ENCODE measurements around the gene MYLK4. TPM values are rescaled to one million over a fixed set of nuclear protein-coding genes. Genes with fewer than 3 reads are reported as not detected.
A peak's percentile ranks its signal among the peaks of the same experiment; 100 is the strongest.

Gene MYLK4
- polyA plus RNA-seq, 3 donors: 0.04 to 0.45 (median 0.08) TPM

DNA sequence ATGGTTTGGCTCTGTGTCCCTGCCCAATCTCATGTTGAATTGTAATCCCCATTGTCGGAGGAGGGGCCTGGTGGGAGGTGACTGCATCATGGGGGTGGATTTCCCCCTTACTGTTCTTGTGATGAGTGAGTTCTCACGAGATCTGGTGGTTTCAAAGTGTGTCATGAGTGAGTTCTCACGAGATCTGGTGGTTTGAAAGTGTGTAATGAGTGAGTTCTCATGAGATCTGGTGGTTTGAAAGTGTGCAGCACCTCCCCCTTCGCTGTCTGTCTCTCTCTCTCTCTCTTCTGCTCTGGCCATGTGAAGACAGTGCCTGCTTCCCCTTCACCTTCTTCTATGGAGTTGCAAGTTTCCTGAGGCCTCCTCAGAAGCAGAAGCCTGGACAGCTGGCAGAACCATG is 87.6 kb downstream of the MYLK4 start:
- H3K27ac ChIP-seq (ENCODE audit: low read depth in 1 of 2, low read length in 2 of 2): no peak overlapping the region
- TF ChIP-seq, protein P1, sequence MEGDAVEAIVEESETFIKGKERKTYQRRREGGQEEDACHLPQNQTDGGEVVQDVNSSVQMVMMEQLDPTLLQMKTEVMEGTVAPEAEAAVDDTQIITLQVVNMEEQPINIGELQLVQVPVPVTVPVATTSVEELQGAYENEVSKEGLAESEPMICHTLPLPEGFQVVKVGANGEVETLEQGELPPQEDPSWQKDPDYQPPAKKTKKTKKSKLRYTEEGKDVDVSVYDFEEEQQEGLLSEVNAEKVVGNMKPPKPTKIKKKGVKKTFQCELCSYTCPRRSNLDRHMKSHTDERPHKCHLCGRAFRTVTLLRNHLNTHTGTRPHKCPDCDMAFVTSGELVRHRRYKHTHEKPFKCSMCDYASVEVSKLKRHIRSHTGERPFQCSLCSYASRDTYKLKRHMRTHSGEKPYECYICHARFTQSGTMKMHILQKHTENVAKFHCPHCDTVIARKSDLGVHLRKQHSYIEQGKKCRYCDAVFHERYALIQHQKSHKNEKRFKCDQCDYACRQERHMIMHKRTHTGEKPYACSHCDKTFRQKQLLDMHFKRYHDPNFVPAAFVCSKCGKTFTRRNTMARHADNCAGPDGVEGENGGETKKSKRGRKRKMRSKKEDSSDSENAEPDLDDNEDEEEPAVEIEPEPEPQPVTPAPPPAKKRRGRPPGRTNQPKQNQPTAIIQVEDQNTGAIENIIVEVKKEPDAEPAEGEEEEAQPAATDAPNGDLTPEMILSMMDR (IDR thresholded peaks at IDR 0.05): no peak
- no peak overlapping the region for H3K9ac ChIP-seq (ENCODE audit: insufficient read depth, low read length, poor library complexity, severe bottlenecking)
- no peaks in the 10 kb centered on the region for H3K36me3 Mint-ChIP-seq
- no peaks in the 10 kb centered on the region for H3K9me3 ChIP-seq (replicated peaks in 1 of 2; ENCODE audit: control insufficient read depth in 1 of 2, insufficient read depth in 1 of 2, low read length in 2 of 2)
- 50% methylated on average over 2 of the region's 4 CpGs for WGBS (ENCODE audit: insufficient coverage)
- H3K4me3 Mint-ChIP-seq: no peak overlapping the region
- no peak overlapping the region for H3K4me3 ChIP-seq (replicated peaks in 1 of 3; ENCODE audit: low read depth in 2 of 3, low read length in 3 of 3)
- no peaks in the 10 kb centered on the region for H3K27me3 Mint-ChIP-seq (ENCODE audit: low read depth in 3 of 3)
- intact Hi-C loops (cut with micrococcal nuclease): no loop called here
- DNase-seq: peak; percentile 47 to 90 (median 59)
- H3K27me3 ChIP-seq (ENCODE audit: control insufficient read depth in 2 of 2, insufficient read depth in 2 of 2, low read length in 2 of 2): no peaks in the 10 kb centered on the region
- no peaks in the 10 kb centered on the region for H4K20me1 ChIP-seq (ENCODE audit: insufficient read depth, low read length)
- peaks cover 31% of the 10 kb centered on the region for H3K4me1 Mint-ChIP-seq
- H3K4me2 ChIP-seq (replicated peaks; ENCODE audit: extremely low read depth, low read length, poor library complexity, severe bottlenecking): no peak overlapping the region
- peaks cover 0 to 3% (median 0%) of the 10 kb centered on the region in 7 donors for H3K9me3 Mint-ChIP-seq
- no peaks in the 10 kb centered on the region for H3K79me2 ChIP-seq (ENCODE audit: insufficient read depth, low read length)
- H2AFZ ChIP-seq (ENCODE audit: insufficient read depth, low read depth, low read length, poor library complexity, severe bottlenecking): no peak overlapping the region
- no peaks in the 10 kb centered on the region for H3K36me3 ChIP-seq (replicated peaks in 1 of 2; ENCODE audit: control insufficient read depth in 1 of 2, insufficient read depth in 2 of 2, low read length in 2 of 2)
- H3K4me1 ChIP-seq (ENCODE audit: control insufficient read depth in 1 of 2, insufficient read depth in 2 of 2, low read length in 2 of 2): peaks cover 8 to 20% of the 10 kb centered on the region in 2 donors
- peak overlapping the region in 6 of 7 donors; percentile 0 to 79 (median 50) for H3K27ac Mint-ChIP-seq

DNA sequence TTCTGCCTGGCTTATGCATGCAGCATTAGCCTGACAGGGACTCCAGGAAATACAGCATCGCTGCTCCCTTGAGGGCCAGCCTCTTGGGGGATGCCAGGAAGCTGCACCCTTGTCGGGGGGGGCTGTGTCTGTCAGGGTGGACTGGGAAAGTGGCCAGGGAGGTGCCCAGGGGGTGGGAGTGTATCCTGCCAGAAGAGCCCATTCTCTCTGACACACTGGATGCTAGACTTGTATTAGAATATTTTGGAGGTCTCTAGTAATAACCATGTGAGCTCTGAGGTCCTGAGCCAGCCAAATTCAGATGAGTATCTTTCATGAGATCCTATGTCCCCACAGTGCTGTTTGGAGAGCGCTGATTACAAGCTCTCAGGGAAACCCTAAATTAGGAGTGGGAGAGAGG is 89.1 kb downstream of the MYLK4 start:
- Mint-ChIP-seq H3K9me3 (peaks cover 0 to 3% (median 0%) of the 10 kb centered on the region in 7 donors), H3K27me3 (ENCODE audit: low read depth in 3 of 3) (no peaks in the 10 kb centered on the region), H3K27ac (no peak overlapping the region), H3K4me1 (peaks cover 33% of the 10 kb centered on the region), H3K36me3 (no peaks in the 10 kb centered on the region), H3K4me3 (no peak overlapping the region)
- no peaks in the 10 kb centered on the region for H3K79me2 ChIP-seq (ENCODE audit: insufficient read depth, low read length)
- TF ChIP-seq, protein P1 (IDR thresholded peaks at IDR 0.05): no peak
- no peaks in the 10 kb centered on the region for H3K36me3 ChIP-seq (replicated peaks in 1 of 2; ENCODE audit: control insufficient read depth in 1 of 2, insufficient read depth in 2 of 2, low read length in 2 of 2)
- H4K20me1 ChIP-seq (ENCODE audit: insufficient read depth, low read length): no peaks in the 10 kb centered on the region
- WGBS (ENCODE audit: insufficient coverage): 89% methylated on average over 3 of the region's 3 CpGs
- no peak for DNase-seq
- no peak overlapping the region for H3K4me2 ChIP-seq (replicated peaks; ENCODE audit: extremely low read depth, low read length, poor library complexity, severe bottlenecking)
- no peaks in the 10 kb centered on the region for H3K27me3 ChIP-seq (ENCODE audit: control insufficient read depth in 2 of 2, insufficient read depth in 2 of 2, low read length in 2 of 2)
- H3K4me3 ChIP-seq (replicated peaks in 1 of 3; ENCODE audit: low read depth in 2 of 3, low read length in 3 of 3): no peak overlapping the region
- H3K9me3 ChIP-seq (replicated peaks in 1 of 2; ENCODE audit: control insufficient read depth in 1 of 2, insufficient read depth in 1 of 2, low read length in 2 of 2): no peaks in the 10 kb centered on the region
- no peak overlapping the region for H2AFZ ChIP-seq (ENCODE audit: insufficient read depth, low read depth, low read length, poor library complexity, severe bottlenecking)
- peaks cover 8 to 20% of the 10 kb centered on the region in 2 donors for H3K4me1 ChIP-seq (ENCODE audit: control insufficient read depth in 1 of 2, insufficient read depth in 2 of 2, low read length in 2 of 2)
- no peak overlapping the region for H3K9ac ChIP-seq (ENCODE audit: insufficient read depth, low read length, poor library complexity, severe bottlenecking)
- intact Hi-C loops (cut with micrococcal nuclease): no loop called here
- H3K27ac ChIP-seq (ENCODE audit: low read depth in 1 of 2, low read length in 2 of 2): no peak overlapping the region
